Endothelial cell of umbilical vein (primary cell): Measurements from ENCODE around the gene GSDMA. TPM values are rescaled to one million over a fixed set of nuclear protein-coding genes. Genes with fewer than 3 reads are reported as not detected.

ENCODE experiments used
- BruUV-seq: library from RNA; stranded (reverse); fragments of 400-500 nt; replicated peaks from 2 replicates; lab custom pipeline; 2021; lab: Mats Ljungman, UMichigan
- CTCF ChIA-PET: fragments of 300-600, 350-600 bp; sonication (Branson Sonifier 250); formaldehyde crosslinking; loops from one replicate; lab custom pipeline; 2021; ENCODE audit warnings: antibody characterized with exemption, inconsistent platforms; lab: Charles Lee
- POLR2A ChIA-PET: fragments of 300-600, 350-600 bp; sonication (Branson Sonifier 250); formaldehyde crosslinking; loops from one replicate; lab custom pipeline; 2021; ENCODE audit warnings: antibody characterized with exemption, inconsistent platforms; lab: Charles Lee
- DNase-seq: peaks from one replicate; pipeline ENCODE4 v3.0.0-alpha.2; 2011; ENCODE audit warnings: low read depth, low spot score
- FAIRE-seq: peaks from 2 replicates; lab custom pipeline; 2011; peaks lifted over from hg19 to GRCh38; lab: Jason Lieb, UNC
- H2AFZ ChIP-seq: 2 replicates; pipeline ENCODE4 v1.6.0; 2012; ENCODE audit warnings: low read depth, low read length, control low read depth, inconsistent platforms
- H3K27ac ChIP-seq: 2 replicates; pipeline ENCODE4 v1.5.1; 2011; ENCODE audit warnings: low read depth, mild to moderate bottlenecking, control low read depth, low read length, moderate library complexity; ENCODE audit not compliant: insufficient read depth
- H3K27me3 ChIP-seq, 2 experiments: 2 replicates each; pipeline versions ENCODE4 v1.6.0 to v1.6.1; 2011; ENCODE audit warnings: low read length in 2 of 2, mixed read lengths in 1 of 2; ENCODE audit not compliant: control insufficient read depth in 2 of 2, insufficient read depth in 2 of 2
- H3K36me3 ChIP-seq, 2 experiments: 2 replicates in 1 of 2; 3 replicates in 1 of 2; pipeline ENCODE4 v1.5.1; 2011; ENCODE audit warnings: low read length in 2 of 2, mild to moderate bottlenecking in 1 of 2, moderate library complexity in 1 of 2; ENCODE audit not compliant: control insufficient read depth in 2 of 2, insufficient read depth in 2 of 2; ENCODE audit errors: extremely low read depth in 1 of 2
- H3K4me1 ChIP-seq: 3 replicates; pipeline ENCODE4 v1.5.1; 2011; ENCODE audit warnings: mild to moderate bottlenecking, low read length; ENCODE audit not compliant: control insufficient read depth, insufficient read depth; ENCODE audit errors: extremely low read depth
- H3K4me2 ChIP-seq: 2 replicates; pipeline ENCODE4 v1.6.1; 2011; ENCODE audit warnings: low read length, control low read depth, mixed read lengths; ENCODE audit not compliant: insufficient read depth
- H3K4me3 ChIP-seq, 3 experiments: fragments of 200-600 bp in 1 of 3; sonication (generic), shearing (Covaris generic) in 1 of 3; replicated peaks in 1 of 3; 2 replicates each; pipeline ENCODE4 v1.5.1; 2011 to 2016; ENCODE audit warnings: control low read depth in 3 of 3, low read length in 3 of 3, mild to moderate bottlenecking in 2 of 3, inconsistent platforms in 1 of 3, low read depth in 1 of 3, moderate library complexity in 1 of 3; ENCODE audit not compliant: insufficient read depth in 1 of 3
- H3K79me2 ChIP-seq: 2 replicates; pipeline ENCODE4 v1.6.0; 2012; ENCODE audit warnings: low read length, inconsistent platforms; ENCODE audit not compliant: control insufficient read depth, insufficient read depth
- H3K9ac ChIP-seq: replicated peaks from 2 replicates; pipeline ENCODE3; 2011; ENCODE audit warnings: low read length, control low read depth; ENCODE audit not compliant: insufficient read depth; ENCODE audit errors: extremely low read depth
- H3K9me1 ChIP-seq: replicated peaks from 3 replicates; pipeline ENCODE4 v1.6.0; 2011; ENCODE audit warnings: mild to moderate bottlenecking, low read length; ENCODE audit not compliant: control insufficient read depth, insufficient read depth; ENCODE audit errors: extremely low read depth
- H3K9me3 ChIP-seq: replicated peaks from 2 replicates; pipeline ENCODE4 v1.5.1; 2012; ENCODE audit warnings: low read length, inconsistent platforms; ENCODE audit not compliant: control insufficient read depth, insufficient read depth
- H4K20me1 ChIP-seq: replicated peaks from 2 replicates; pipeline ENCODE3; 2011; ENCODE audit warnings: mild to moderate bottlenecking, low read length; ENCODE audit not compliant: control insufficient read depth, insufficient read depth; ENCODE audit errors: extremely low read depth
- EZH2 ChIP-seq: IDR thresholded peaks from 2 replicates; pipeline ENCODE4 v1.6.1; 2012; ENCODE audit warnings: borderline replicate concordance, low read depth, mild to moderate bottlenecking, moderate library complexity, low read length, inconsistent platforms; ENCODE audit not compliant: severe bottlenecking
- FOS ChIP-seq: IDR thresholded peaks from 2 replicates; pipeline ENCODE4 v1.6.1; 2011; ENCODE audit warnings: mild to moderate bottlenecking, low read length, moderate library complexity, borderline replicate concordance; ENCODE audit not compliant: insufficient read depth
- GATA2 ChIP-seq: IDR thresholded peaks from 2 replicates; pipeline ENCODE4 v1.7.0; 2011; ENCODE audit warnings: low read depth, mild to moderate bottlenecking, moderate library complexity, mixed read lengths, low read length; ENCODE audit not compliant: insufficient read length, insufficient read depth
- JUN ChIP-seq: IDR thresholded peaks from 2 replicates; pipeline ENCODE4 v1.6.1; 2011; ENCODE audit warnings: borderline replicate concordance, low read depth; ENCODE audit not compliant: insufficient read length, insufficient read depth
- MYC ChIP-seq: IDR thresholded peaks from one replicate; pipeline ENCODE4 v1.6.1; 2011; ENCODE audit warnings: mild to moderate bottlenecking, low read depth, low read length
- POLR2A ChIP-seq: IDR thresholded peaks from 2 replicates; pipeline ENCODE4 v1.6.1; 2012; ENCODE audit warnings: low read depth, mild to moderate bottlenecking, control low read depth, low read length
- POLR2AphosphoS5 ChIP-seq: IDR thresholded peaks from 2 replicates; pipeline ENCODE4 v1.6.1; 2012; ENCODE audit warnings: low read depth, mild to moderate bottlenecking, control low read depth, low read length, moderate library complexity; ENCODE audit not compliant: insufficient read depth
- dilution Hi-C: fragments of 300-500 bp; cut with MboI; formaldehyde crosslinking; loops from one replicate; pipeline ENCODE4 v1.15.0; 2019; ENCODE audit warnings: low sequenced_read_pairs; ENCODE audit not compliant: extremely low pct_ligation_motif_present
- intact Hi-C: fragments of 100-400 bp; cut with micrococcal nuclease; formaldehyde crosslinking; loops from one replicate; pipeline ENCODE4 v1.10.0; 2022
- polyA plus RNA-seq, 4 experiments: library from polyadenylated mRNA; depleted of rRNA in 3 of 4; stranded (reverse) in 3 of 4; unstranded in 1 of 4; fragments of >200 nt; gene quantifications; 2 replicates each; pipeline versions ENCODE4 v1.2.1 to v1.2.3, GENCODE V29; 2011 to 2012; ENCODE audit warnings: missing spikeins in 1 of 4
- total RNA-seq: library from RNA; stranded (reverse); gene quantifications from 2 replicates; pipeline ENCODE4 v1.2.3, GENCODE V29; 2021
- TF ChIP-seq, protein P1 (sequence below), 2 donors: IDR thresholded peaks; 1 replicate in 1 of 2; 2 replicates in 1 of 2; pipeline ENCODE4 v1.5.1; 2011; ENCODE audit warnings: low read length in 2 of 2, mild to moderate bottlenecking in 2 of 2, moderate library complexity in 2 of 2, control low read depth in 1 of 2, inconsistent platforms in 1 of 2, low read depth in 1 of 2; ENCODE audit not compliant: insufficient read depth in 1 of 2; ENCODE audit errors: extremely low read depth in 1 of 2
- TF ChIP-seq, protein P2 (sequence below): IDR thresholded peaks from 2 replicates; pipeline ENCODE4 v1.6.1; 2011; ENCODE audit not compliant: insufficient read depth, insufficient read length

The GSDMA gene
- total and polyA plus RNA-seq, 2 donors (not counting 3 experiments of a cell fraction or from before 2014, with no cell fraction given): not detected

DNA sequence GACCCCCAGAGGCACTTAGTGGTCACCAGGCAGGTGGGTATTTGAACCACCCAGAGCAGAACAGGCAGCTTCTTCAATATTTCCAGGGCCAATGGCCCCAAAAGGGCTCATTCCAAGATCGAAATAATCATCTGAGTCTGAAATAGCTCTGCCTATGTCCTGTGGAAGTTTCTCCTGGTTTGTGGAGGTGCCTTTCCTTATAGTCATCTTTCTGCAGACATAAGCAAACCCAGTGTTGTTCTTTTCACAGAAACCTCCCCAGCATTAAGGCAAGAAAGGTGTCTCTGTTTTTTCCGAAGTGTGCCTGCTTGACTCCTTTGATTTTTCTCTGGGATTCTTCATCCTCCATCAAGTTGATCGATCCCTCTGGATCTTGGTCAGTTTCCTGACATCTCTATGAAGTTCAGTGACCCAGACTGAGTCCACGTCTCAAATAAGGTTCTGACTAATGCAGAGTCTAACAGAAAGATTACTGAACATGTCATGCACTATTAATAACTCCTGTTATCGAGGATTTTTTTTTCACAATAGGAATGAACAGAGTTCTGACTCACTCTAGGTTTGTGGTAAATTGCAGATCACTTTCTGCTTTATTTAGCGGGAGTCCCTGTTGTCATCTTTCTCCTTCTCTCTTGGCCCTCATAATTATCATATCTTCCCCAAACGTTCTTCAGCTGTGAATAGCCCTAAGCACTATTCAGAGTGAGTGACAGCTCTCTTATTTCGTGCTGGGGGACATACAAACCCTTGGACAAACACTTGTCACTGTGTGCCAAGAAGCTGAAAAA, 33.8 kb upstream of the GSDMA start:
- peak; percentile 94 for FAIRE-seq

More for the DNA sequence above, 33.8 kb upstream of the GSDMA start:
- POLR2A ChIA-PET: no interaction called here
- peak overlapping the region; percentile 29 for H2AFZ ChIP-seq
- H3K9ac ChIP-seq: peak overlapping the region; percentile 84
- peak; percentile 87 for DNase-seq
- no peaks in the 10 kb centered on the region for H3K9me1 ChIP-seq
- peak overlapping the region; percentile 100 for H3K27ac ChIP-seq
- H3K9me3 ChIP-seq: no peaks in the 10 kb centered on the region
- H3K79me2 ChIP-seq: peaks cover 22% of the 10 kb centered on the region
- no peaks in the 10 kb centered on the region for H3K27me3 ChIP-seq
- dilution Hi-C loops (no loop called here), intact Hi-C loops (loop anchor here (1.0 kb wide), 2 partner anchors 23 to 90 kb away; no protein-coding TSS in a partner anchor)
- no peaks in the 10 kb centered on the region for H4K20me1 ChIP-seq
- peaks cover 41% of the 10 kb centered on the region for H3K4me1 ChIP-seq
- no peaks in the 10 kb centered on the region for H3K36me3 ChIP-seq
- no peak for TF ChIP-seq POLR2AphosphoS5
- TF ChIP-seq MYC: no peak
- peak; percentile 90 for TF ChIP-seq FOS
- peak; percentile 49 for TF ChIP-seq GATA2
- no peak for TF ChIP-seq POLR2A
- TF ChIP-seq EZH2: no peak
- TF ChIP-seq, protein P1, sequence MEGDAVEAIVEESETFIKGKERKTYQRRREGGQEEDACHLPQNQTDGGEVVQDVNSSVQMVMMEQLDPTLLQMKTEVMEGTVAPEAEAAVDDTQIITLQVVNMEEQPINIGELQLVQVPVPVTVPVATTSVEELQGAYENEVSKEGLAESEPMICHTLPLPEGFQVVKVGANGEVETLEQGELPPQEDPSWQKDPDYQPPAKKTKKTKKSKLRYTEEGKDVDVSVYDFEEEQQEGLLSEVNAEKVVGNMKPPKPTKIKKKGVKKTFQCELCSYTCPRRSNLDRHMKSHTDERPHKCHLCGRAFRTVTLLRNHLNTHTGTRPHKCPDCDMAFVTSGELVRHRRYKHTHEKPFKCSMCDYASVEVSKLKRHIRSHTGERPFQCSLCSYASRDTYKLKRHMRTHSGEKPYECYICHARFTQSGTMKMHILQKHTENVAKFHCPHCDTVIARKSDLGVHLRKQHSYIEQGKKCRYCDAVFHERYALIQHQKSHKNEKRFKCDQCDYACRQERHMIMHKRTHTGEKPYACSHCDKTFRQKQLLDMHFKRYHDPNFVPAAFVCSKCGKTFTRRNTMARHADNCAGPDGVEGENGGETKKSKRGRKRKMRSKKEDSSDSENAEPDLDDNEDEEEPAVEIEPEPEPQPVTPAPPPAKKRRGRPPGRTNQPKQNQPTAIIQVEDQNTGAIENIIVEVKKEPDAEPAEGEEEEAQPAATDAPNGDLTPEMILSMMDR (IDR thresholded peaks at IDR 0.05; ENCODE audit: extremely low read depth in 1 of 2, insufficient read depth in 1 of 2, low read depth in 1 of 2, low read length in 2 of 2): no peak
- TF ChIP-seq, protein P2, sequence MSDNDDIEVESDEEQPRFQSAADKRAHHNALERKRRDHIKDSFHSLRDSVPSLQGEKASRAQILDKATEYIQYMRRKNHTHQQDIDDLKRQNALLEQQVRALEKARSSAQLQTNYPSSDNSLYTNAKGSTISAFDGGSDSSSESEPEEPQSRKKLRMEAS: no peak
- peak; percentile 91 for TF ChIP-seq JUN
- H3K4me3 ChIP-seq: peak overlapping the region in 1 of 3 experiments; percentile 37
- TSS peak; percentile 70 for BruUV-seq
- CTCF ChIA-PET: interaction anchor here (0.8 to 1.8 kb wide), 3 partner anchors 20 to 51 kb away, joined by 3 to 7 read pairs (median 6); partner anchors contain the start of gene PSMD3
- peak overlapping the region; percentile 58 for H3K4me2 ChIP-seq
